ENCODE measurements around the gene GJD4.

- TF ChIP-seq POLR2AphosphoS5 (IDR thresholded peaks at IDR 0.05; ENCODE audit: borderline replicate concordance, low read depth, low read length): no peak
- TF ChIP-seq EZH2 (IDR thresholded peaks at IDR 0.05): no peak
- TF ChIP-seq FOXP2 (optimal IDR thresholded peaks at IDR 0.05; ENCODE audit: control extremely low read depth, extremely low read length, insufficient read depth): no peak
These were observed 23.5 kb upstream of the GJD4 start for GRCh38 chr10:35581655-35582054.

Data from SK-N-MC (cell line).